Fibroblast of the conjunctiva (primary cell): Measurements from ENCODE around the gene JAZF1.
"Not testable (repeated sequence)": the region's sequence is repeated elsewhere in the genome, so short reads cannot be mapped to it uniquely, and the experiment has no call there.

Experiments
- DNase-seq: peaks from one replicate; pipeline ENCODE4 v3.0.0-alpha.2; 2010; ENCODE audit warnings: low read depth

Gene JAZF1

DNA sequence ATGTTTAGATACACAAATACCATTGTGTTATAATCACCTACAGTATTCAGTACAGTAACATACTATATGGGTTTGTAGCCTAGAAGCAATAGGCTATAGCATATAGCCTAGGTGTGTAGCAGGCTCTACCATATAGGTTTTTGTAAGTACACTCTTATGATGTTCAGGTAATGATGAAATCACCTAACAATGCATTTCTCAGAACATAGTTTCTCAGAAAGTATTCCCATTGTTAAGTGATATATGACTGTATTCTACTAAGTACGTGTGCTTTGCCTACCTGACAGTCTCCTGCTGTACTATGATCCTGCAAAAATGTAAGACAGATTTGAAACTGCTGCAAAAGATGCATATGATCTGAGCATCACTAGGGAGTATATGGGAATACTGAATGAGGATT is 137.9 kb downstream of the JAZF1 start:
- no peak for DNase-seq

DNA sequence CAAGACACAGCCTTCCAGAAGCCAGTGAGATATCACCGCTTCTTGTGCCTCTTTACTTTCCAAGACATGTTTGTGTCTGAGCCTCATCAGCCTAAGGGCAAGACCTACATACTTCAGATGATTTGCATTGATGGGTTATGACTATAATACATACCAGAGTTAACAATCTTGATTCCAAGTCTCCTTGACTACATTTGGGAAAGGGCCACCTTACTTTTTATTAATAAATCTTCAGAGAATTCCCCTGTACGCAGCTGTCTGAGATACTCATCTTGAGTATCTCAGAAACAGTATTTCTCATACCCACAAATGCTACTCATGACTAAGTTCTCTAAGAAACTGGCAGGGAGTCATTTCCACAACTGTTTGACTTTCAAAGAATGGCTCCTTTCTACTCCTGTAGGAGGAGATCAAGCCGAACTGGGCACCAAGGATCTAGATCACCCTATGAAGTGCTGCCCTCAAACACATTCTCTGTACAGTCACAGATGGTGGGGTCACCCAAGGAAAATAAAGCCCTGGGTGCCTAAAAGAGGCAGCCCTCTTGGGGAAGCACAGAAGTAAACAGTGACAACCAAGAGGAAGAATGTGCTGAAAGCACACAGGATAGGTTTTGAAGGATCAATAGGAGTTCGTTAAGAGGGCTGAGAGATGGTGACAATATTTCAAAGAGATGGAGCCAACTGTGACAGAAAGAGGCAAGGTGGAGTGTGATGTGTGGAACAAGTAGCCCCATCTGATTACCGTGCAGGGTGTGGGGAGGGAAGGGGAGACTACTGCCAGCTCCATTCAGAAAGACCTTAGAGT is 138.9 kb downstream of the JAZF1 start:
- no peak for DNase-seq

DNA sequence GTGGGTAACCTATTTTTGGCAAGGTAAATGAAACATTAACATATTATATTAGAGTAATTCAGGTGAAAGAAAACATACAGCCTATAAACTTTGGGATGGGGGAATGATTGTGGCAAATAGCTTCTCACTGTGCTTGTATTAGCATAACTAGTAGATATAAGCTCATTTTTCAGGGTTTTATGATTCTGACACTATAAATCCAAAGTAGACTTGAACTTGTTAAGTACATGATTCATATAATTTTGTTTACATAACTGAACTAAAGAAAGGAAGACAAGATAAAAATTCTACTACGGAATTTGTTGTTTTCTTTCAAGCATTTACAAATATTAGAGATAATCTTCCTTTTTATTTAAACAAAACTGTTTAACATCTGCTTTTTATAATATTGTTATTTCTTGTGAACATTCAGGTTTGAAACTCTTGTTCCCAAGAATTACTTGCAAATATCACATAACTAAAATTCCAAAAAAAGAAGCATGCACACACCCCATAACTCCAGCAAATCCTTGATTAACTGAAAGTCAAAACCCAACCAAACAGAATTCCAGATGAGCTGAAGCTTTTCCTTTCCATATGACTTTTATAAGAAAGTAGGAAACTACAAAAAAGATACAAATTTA is 142.3 kb downstream of the JAZF1 start:
- DNase-seq = no peak

DNA sequence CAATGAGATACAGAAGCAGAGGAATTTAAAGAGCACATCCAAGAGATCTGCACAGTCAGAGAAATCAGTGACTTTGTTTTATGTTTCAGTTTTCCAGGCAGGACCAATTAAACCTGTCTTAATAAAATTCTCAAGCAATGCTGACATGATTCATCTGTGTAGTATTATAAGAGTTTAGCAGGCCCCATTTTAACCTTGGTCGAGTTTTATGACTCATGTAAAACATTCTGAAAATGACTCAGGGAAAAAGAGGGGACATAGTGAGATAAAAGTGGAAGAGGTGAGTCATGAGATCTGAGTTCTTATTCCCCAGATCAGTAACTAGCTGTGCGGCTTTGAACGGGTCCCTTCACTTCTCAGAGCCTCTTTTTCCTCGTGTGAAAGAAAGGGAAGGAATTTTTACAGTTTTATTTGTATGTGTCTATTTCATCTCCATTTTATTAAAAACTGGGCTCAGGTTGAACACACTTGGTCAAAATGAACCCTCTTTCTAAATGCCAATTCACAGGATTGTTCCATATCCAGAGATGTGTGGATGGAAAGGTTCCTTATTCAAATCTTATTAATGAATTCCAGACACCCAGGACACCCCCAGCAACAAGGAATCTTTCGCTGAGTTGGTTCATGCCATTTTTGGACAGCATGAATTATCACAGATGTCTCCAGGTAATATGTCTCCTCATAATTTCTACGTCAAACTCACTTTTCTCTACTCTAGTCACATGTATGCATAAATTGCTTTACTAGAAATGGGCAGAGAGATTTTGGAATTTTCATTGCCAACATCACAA is 143.2 kb downstream of the JAZF1 start:
- DNase-seq = peak; percentile 85

DNA sequence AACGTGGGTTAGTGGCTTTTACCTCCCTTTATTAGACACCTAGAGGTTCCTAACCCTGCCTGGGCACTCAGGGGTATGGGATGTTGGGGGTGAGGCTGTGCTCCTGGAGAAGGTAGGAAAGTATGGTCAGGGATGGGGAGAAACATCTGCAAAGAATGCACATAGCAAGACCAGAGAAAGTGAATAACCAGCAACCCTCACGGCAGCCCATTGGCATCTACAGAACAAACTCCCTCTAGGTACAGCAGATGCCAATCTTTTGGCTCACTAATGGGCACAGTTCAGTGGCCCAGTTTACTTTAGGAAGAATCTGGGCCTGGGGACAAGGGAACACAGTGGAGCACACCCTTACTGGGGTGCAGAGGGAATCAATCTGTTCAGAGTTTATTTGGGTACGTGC is 143.9 kb downstream of the JAZF1 start:
- no peak for DNase-seq

DNA sequence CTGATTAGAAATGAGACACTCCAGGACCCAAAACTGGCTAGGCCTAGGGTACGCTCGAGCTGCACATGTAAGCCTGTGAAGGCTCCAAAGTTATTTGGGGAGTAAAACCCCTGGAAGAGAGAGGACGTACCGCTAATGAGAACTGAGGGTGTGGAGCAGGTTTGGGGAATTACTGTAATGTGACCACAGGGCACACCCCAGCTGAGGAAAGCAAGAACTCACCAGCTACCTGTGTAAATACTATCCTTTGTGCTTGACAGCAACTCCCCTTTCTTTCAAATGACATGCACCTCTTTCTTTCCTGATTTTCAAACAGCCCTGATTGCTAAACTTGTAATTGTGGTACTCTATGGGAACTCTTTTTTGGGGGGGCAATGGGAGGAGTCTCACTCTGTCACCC is 147.2 kb downstream of the JAZF1 start:
- no peak for DNase-seq

DNA sequence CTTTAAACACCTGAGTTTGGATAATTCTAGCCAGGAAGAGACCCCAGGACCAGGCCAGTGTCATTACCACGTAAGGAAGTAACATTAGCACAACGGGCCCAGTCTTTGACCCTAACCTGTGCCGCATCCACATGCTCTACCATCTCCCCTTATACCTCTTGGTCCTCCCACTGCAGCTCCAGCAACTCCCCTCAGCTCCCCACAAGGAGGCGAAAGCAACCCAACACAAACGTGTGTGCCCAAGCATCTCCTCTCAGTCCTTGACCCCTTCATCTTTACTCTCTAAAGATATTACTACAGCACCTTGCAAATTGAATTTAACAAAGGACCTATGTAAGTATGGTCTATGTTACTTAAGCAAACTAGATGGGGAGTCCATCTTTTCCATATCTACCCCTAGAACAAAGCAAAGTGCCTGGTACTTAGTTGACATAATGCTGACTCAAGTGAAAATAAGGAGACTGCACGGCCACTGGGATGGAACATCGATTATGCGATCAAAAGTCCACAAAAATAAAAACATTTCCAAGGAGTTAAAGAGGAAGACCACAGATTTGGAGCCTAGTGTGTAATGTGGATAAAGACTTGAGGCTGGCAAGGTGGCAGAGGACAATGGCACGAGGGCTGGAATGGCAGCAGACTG is 147.7 kb downstream of the JAZF1 start:
- no peak for DNase-seq

DNA sequence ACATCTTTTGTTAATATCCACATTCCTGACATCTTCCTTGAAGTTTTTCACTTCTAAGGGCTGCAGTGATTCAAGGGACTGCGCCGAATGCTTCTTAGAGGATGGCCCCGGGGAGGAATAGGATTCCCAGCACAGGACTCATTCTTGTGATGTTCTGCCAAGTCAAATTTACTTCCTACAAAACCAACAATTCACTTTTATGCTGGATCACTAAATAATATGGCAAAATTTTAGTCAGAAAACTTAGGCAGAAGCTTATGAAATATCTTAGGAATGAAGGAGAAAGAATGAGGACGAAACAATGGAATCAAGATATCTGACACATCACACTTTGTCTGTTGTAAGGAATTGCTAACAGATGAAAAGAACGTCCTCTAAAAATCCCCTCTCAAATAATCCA is 151.5 kb downstream of the JAZF1 start:
- no peak for DNase-seq

DNA sequence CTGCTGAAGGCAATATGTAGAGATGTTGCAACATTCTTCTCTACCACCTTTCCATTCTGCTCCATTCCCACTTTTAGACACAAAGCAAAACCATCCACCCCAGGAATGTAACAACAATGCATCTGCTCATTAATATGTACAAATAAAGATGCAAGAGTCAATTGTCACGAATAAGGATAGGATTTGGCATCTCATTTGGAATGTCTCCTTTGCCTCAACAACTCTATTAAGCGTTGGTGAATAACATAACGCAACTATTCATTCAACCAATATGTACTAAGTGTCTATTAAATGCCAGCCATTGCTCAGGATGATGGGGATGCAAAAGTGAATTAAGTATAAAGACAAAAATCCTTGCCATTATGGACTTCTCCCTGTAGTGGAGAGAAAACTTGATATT is 152.1 kb downstream of the JAZF1 start:
- no peak for DNase-seq

DNA sequence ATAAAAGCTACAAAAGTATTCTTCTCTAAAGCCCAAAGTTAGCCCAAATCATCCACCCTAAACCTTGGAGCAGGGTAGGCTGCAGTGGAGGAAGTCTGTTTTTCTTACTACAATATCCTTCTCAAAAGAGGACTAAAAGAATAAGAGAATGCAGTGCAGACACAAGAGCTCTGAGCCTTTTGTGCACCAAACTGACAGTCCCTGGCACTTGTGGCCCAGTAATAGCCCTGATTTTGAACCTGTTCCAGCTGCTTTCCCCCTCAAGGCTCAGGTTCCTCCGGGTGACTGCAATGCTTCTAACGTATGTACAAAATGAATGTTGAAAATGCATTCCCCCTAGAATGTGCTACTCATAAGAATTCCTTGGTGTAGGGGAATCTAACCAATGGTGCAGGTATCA is 154.4 kb downstream of the JAZF1 start:
- DNase-seq = no peak

DNA sequence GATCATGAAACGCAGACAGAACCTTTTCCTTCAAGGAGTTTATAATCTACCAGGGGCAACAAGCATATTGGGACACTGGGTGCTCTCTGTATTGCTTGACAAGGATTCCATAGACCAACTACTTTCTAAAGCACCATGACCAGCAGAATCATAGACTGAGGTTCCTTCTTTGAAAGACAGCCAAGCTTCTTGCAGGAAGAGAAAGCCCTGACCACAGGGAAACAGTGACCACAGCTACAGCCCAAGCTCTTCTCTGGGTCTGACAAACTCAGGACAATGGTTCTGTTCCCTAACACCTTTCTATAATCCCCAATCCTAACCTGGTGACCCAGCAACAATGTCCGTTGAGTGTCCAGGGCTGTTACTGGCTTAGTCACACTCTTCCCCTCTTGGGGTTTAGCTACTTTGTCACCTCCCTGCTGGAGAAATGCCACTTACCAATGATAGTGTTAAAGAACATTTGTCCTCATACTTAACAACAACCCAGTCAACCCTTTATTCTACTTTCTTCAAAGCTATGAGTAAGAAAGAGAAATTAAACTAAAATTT is 155.7 kb downstream of the JAZF1 start:
- no peak for DNase-seq

DNA sequence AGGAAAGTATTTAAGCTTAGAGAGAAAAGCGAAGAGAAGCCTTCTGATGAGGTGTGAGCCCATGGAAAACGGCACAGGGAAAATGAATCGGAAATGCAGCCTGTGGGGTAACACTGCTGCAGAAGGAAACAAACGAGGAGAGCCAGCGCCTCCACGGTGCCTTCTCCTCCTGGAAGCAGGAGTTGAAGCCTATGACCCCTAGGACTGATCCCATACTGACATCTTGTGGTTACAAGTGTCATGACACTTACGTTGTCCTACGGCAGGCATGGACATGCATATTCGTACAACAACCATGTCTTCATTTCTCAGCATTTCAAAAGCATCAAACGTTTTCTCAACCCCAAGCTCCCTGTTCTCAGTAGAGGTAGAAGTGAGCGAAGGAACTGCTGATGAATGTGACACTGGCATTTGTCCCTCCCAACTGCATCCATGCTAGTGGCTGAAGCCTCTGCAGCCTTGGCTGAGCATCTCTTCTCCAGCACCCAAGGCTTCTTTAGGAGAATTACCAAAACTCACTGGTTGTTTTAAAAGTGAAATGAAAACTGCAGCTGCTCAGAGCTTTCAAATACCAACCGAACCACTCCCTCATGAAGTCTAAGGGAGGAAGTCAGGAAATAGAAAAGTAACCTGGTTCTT is 160.2 kb downstream of the JAZF1 start:
- DNase-seq = peak; percentile 80

DNA sequence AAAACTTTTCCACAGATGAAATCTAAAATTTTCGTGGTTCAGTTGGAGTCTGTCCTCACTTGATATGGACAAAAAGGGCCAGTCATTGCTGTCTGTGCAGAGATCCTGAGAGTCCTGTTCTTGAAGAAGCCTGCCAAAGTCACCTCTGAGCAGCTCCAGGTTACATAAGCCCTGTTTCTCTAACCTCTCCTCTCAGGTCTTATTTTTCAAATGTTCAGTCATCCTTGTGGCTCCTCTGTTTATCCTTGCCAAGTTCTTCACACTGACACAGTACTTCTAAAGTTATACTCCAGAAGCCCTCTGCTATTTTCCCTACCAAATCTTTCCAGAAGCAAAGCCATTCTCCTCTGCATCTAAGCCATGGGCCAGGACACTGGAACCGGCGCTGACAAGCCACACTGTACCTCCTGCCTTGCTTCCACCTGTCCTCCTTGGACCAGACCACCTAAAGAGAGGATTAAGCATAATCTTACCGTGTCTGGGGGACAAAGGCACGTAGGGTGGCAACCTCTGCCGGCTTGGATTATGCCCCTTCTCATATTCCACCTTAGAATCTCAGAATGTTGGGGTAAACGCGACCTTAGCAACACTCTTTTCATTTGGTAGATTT is 161.6 kb downstream of the JAZF1 start:
- DNase-seq = no peak

DNA sequence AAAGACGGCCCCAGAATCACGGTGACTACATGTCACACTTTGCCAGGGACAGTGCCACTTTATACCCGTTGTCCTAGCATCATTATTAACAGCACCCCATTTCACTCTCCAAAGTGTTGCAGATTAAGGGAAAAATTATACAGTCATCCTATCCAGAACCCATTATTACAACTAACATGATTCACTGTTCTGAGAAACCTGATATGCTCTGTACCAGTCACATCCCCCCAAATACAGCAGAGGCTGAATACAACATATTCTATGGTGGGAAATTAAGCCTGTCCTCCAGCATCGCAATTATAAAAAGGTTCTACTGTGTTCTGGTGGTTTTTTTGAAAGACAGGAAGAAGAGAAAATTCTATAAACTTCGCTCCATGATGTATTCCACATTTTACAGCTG is 162.1 kb downstream of the JAZF1 start:
- no peak for DNase-seq

DNA sequence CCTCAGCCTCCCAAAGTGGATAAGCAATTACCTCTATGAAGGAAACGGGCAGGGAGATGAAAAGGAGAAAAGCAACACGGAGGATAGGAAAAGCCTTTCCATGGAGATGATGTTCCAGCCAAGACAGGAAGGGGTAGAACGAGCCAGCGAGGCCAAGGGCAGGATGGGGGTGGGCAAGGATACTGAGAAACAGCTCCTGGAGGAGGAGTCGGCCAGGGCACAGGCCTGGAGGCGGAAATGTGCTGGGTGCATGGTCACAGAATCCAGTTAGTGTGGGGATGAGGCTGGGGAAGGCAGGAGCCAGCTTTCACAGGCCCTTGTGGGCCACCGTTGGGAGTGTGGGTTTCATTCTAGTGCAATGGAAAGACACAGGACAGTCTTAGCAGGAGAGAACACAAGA is 162.6 kb downstream of the JAZF1 start:
- no peak for DNase-seq

DNA sequence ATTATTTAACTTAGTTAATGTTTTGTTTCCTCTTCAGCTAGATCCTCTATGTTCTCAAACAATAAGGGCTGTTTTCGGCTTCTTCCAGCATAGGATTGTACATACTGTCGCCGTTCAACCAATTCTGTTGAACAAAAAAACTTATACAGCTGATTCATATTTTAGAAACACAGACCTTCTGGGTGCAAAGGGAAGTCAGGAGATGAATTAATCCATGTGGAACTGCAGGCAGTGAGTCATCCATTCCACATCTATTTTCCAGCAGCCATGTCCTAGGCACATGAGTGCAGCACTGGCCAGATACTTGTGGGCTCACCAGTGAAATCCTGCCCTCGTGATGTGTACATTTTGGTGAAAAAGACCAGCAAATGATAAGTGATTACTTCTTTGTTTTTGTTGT is 163.2 kb downstream of the JAZF1 start:
- DNase-seq = no peak

DNA sequence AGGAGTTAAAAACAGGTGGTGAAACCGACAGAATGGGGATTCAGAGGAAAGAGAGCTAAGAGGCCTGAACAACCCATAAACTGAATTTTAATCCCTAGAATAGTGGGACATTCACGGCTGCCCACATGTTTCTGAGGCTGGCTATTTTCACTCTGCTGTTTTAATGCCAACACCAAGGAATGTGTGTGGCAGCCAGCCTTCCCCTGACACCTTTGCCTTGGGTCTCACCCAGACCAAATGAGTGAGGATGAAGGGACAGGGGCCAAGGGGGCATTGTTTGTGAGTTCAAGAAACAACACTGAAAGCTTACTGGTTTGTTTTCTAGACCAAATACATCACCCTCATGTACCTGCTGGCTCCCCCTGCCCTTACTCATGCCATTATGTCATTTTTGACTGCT is 164.3 kb downstream of the JAZF1 start:
- no peak for DNase-seq

DNA sequence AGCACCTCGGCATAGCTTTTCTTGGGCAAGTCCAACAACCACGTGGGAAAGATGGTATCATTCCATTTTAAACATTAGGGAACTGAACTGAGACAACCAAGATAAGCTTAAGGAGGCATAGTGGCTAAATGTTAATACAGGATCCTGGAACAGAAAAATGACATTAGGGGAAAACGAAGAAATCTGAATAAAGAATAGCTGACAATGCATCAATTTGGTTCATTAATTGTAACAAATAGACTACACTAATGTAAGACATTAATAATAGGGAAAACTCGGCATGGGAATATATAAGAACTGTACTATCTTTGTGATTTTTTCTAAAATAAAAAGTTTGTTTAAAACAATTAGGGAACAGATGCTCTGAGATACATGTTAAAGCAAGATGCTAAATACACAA is 165.4 kb downstream of the JAZF1 start:
- DNase-seq = no peak

DNA sequence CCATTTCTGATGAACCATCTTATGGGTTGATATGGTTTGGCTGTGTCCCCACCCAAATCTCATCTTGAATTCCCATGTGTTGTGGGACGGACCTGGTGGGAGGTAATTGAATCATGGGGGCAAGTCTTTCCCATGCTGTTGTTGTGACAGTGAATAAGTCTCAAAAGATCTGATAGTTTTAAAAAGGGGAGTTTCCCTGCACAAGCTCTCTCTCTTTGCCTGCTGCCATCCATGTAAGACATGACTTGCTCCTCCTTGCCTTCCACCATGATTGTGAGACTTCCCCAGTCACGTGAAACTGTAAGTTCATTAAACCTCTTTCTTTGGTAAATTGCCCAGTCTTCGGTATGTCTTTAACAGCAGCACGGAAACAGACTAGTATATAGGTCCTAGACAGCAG is 166.3 kb downstream of the JAZF1 start:
- not testable (repeated sequence) for DNase-seq

DNA sequence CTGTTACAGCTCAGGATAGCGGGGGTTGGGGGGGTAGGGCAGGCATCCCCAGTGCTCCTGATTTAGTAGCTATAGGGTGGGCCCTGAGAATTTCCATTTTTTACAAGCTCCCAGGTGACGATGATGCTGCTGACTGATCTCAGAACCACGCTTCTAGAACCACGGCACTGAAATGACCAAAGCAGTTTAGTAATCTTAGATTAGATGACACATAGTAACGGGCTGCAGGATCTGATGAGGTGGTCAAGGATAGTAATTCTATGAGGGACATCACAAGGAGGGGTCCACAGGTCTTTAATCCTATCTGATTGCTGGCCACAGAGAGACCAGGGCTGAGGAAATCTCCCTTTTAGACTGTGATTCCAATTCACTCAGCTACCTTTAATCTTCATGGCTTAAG is 167.2 kb downstream of the JAZF1 start:
- no peak for DNase-seq

DNA sequence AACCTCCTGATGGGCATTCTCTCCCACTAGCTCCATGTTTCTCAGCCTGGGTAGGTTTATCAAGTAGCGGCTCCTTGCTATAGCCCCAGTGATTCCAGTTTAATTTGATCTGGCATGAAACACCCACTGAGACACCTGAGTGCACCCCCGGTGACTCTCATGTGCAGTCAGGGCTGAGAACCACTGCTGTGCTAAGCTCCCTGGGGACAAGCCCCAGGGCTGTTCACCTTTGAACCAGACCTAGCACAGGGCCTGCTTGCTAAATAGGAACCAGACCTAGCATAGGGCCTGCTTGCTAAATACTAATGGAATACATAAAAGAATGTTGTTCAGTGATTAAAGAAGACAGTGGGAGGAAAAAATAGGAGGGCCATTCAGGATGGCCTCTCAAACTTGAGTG is 167.6 kb downstream of the JAZF1 start:
- no peak for DNase-seq
